CD4-positive, alpha-beta T cell (primary cell): ENCODE measurements around the gene GRID1. TPM values are rescaled to one million over a fixed set of nuclear protein-coding genes. Genes with fewer than 3 reads are reported as not detected.

ENCODE experiments used
- ATAC-seq: fragments of 200-7000 bp; cut with Tn5 transposase; one replicate; pipeline ENCODE4 v1.10.0; 2022; ENCODE audit warnings: mild to moderate bottlenecking; ENCODE audit not compliant: poor library complexity
- CTCF ChIA-PET: fragments of 350-600 bp; sonication (Branson Sonifier 250); formaldehyde crosslinking; loops from one replicate; lab custom pipeline; 2021; ENCODE audit warnings: antibody characterized with exemption, inconsistent platforms; lab: Charles Lee
- POLR2A ChIA-PET: fragments of 350-600 bp; sonication (Branson Sonifier 250); formaldehyde crosslinking; loops from one replicate; lab custom pipeline; 2021; ENCODE audit warnings: antibody characterized with exemption, inconsistent platforms; lab: Charles Lee
- DNase-seq, 14 experiments: peaks; one replicate each; pipeline ENCODE4 v3.0.0-alpha.2; 2013 to 2020; ENCODE audit warnings: mixed read lengths in 2 of 14
- H3K27ac ChIP-seq, 2 donors: one replicate each; pipeline versions ENCODE4 v1.5.1 to v1.7.0; 2013; ENCODE audit warnings: low read length in 2 of 2, low read depth in 1 of 2, mild to moderate bottlenecking in 1 of 2
- H3K27me3 ChIP-seq, 2 experiments: 1 replicate in 1 of 2; 2 replicates in 1 of 2; pipeline versions ENCODE4 v1.6.1 to v1.7.0; 2013; ENCODE audit warnings: low read length in 2 of 2, control low read depth in 1 of 2, mild to moderate bottlenecking in 1 of 2, moderate library complexity in 1 of 2; ENCODE audit not compliant: insufficient read depth in 2 of 2, control insufficient read depth in 1 of 2
- H3K36me3 ChIP-seq: one replicate; pipeline ENCODE4 v1.6.1; 2013; ENCODE audit warnings: low read length, control low read depth; ENCODE audit not compliant: insufficient read depth
- H3K4me1 ChIP-seq: one replicate; pipeline ENCODE4 v1.6.1; 2013; ENCODE audit warnings: low read length, control low read depth; ENCODE audit not compliant: insufficient read depth
- H3K4me3 ChIP-seq: one replicate; pipeline ENCODE4 v1.5.1; 2013; ENCODE audit warnings: mild to moderate bottlenecking, low read length, moderate library complexity
- H3K9me3 ChIP-seq, 2 experiments: 1 replicate in 1 of 2; 2 replicates in 1 of 2; pipeline versions ENCODE4 v1.6.1 to v1.7.0; 2013; ENCODE audit warnings: low read length in 2 of 2, mild to moderate bottlenecking in 2 of 2, control low read depth in 1 of 2, moderate library complexity in 1 of 2; ENCODE audit not compliant: control insufficient read depth in 1 of 2, insufficient read depth in 1 of 2
- H3K27ac Mint-ChIP-seq: one replicate; pipeline ENCODE4 v1.8.0; 2020; ENCODE audit warnings: mixed read lengths
- H3K27me3 Mint-ChIP-seq: one replicate; pipeline ENCODE4 v1.8.0; 2021; ENCODE audit warnings: mixed read lengths
- H3K36me3 Mint-ChIP-seq: one replicate; pipeline ENCODE4 v1.8.0; 2021; ENCODE audit warnings: low read depth, mixed read lengths
- H3K4me1 Mint-ChIP-seq: one replicate; pipeline ENCODE4 v1.8.0; 2021; ENCODE audit warnings: low read depth, mixed read lengths
- H3K4me3 Mint-ChIP-seq: one replicate; pipeline ENCODE4 v1.8.0; 2020; ENCODE audit warnings: mild to moderate bottlenecking, mixed read lengths
- H3K9me3 Mint-ChIP-seq: one replicate; pipeline ENCODE4 v1.8.0; 2020; ENCODE audit warnings: mixed read lengths
- CTCF ChIP-seq: fragments of 200-600 bp; IDR thresholded peaks from one replicate; pipeline ENCODE4 v1.8.0; 2022; ENCODE audit warnings: antibody characterized with exemption, mild to moderate bottlenecking
- intact Hi-C, 2 experiments: fragments of 100-400 bp; cut with DNase I in 1 of 2; cut with micrococcal nuclease in 1 of 2; formaldehyde crosslinking; loops; one replicate each; pipeline versions ENCODE4 v1.15.1 to v1.9.0; 2023 to 2025; cut with DNase I, micrococcal nuclease
- total RNA-seq, 174 experiments: library from RNA in 2 of 174; stranded (reverse) in 2 of 174; gene quantifications; one replicate each; pipeline ENCODE4 v1.2.3 and lab custom pipeline; 2021 to 2026

The GRID1 gene
- total RNA-seq, 2 experiments from 2014 or later, result not detected

- H3K4me3 Mint-ChIP-seq, result no peak overlapping the region
- Histone ChIP-seq H3K4me3 (no peak overlapping the region), H3K4me1 (no peaks in the 10 kb centered on the region), H3K27me3 (no peaks in the 10 kb centered on the region), H3K27ac (no peak overlapping the region), H3K9me3 (peaks cover 0 to 18% of the 10 kb centered on the region in 2 experiments), H3K36me3 (no peaks in the 10 kb centered on the region)
- peaks cover 4% of the 10 kb centered on the region for H3K9me3 Mint-ChIP-seq
- intact Hi-C loops, result no loop called here
- no peak overlapping the region for H3K27ac Mint-ChIP-seq
- CTCF ChIA-PET, result no interaction called here
- no peak for DNase-seq
- no peaks in the 10 kb centered on the region for H3K36me3 Mint-ChIP-seq
- no peak for ATAC-seq
- POLR2A ChIA-PET, result no interaction called here
- no peaks in the 10 kb centered on the region for H3K4me1 Mint-ChIP-seq
- H3K27me3 Mint-ChIP-seq, result peaks cover 5% of the 10 kb centered on the region
- no peak for TF ChIP-seq CTCF
Observed at GRCh38 chr10:86254081-86254480, 112.5 kb downstream of the GRID1 start.

GRCh38 chr10:86253091-86254072, 113.2 kb downstream of the GRID1 start:
- peaks cover 0 to 22% of the 10 kb centered on the region in 2 experiments for H3K9me3 ChIP-seq
- ATAC-seq (no peak), DNase-seq (no peak)
- Mint-ChIP-seq H3K4me1 (no peaks in the 10 kb centered on the region), H3K4me3 (no peak overlapping the region), H3K9me3 (peaks cover 4% of the 10 kb centered on the region), H3K27me3 (peaks cover 5% of the 10 kb centered on the region), H3K36me3 (no peaks in the 10 kb centered on the region), H3K27ac (no peak overlapping the region)
- H3K4me1 ChIP-seq, result no peaks in the 10 kb centered on the region
- intact Hi-C loops, result no loop called here
- no peak overlapping the region for H3K4me3 ChIP-seq
- ChIA-PET POLR2A (no interaction called here), CTCF (no interaction called here)
- no peaks in the 10 kb centered on the region for H3K27me3 ChIP-seq
- no peak overlapping the region for H3K27ac ChIP-seq
- no peak for TF ChIP-seq CTCF
- no peaks in the 10 kb centered on the region for H3K36me3 ChIP-seq

GRCh38 chr10:86252556-86252955, 114.0 kb downstream of the GRID1 start:
- peaks cover 0 to 22% of the 10 kb centered on the region in 2 experiments for H3K9me3 ChIP-seq
- POLR2A ChIA-PET, result no interaction called here
- no peak overlapping the region for H3K4me3 Mint-ChIP-seq
- no peak for TF ChIP-seq CTCF
- DNase-seq (no peak), ATAC-seq (no peak)
- peaks cover 4% of the 10 kb centered on the region for H3K9me3 Mint-ChIP-seq
- H3K27ac Mint-ChIP-seq, result no peak overlapping the region
- no peak overlapping the region for H3K4me3 ChIP-seq
- H3K4me1 Mint-ChIP-seq, result no peaks in the 10 kb centered on the region
- no peaks in the 10 kb centered on the region for H3K27me3 ChIP-seq
- CTCF ChIA-PET, result no interaction called here
- no peaks in the 10 kb centered on the region for H3K4me1 ChIP-seq
- no peaks in the 10 kb centered on the region for H3K36me3 ChIP-seq
- H3K27me3 Mint-ChIP-seq, result peaks cover 5% of the 10 kb centered on the region
- no peaks in the 10 kb centered on the region for H3K36me3 Mint-ChIP-seq
- intact Hi-C loops, result no loop called here
- no peak overlapping the region for H3K27ac ChIP-seq
